Left ventricle myocardium inferior (tissue), 1 donor: Measurements from ENCODE around the gene RUNX2. TPM values are rescaled to one million over a fixed set of nuclear protein-coding genes. Genes with fewer than 3 reads are reported as not detected.
"Not testable (repeated sequence)": the region's sequence is repeated elsewhere in the genome, so short reads cannot be mapped to it uniquely, and the experiment has no call there.

Experiments
- DNase-seq: peaks from one replicate; pipeline ENCODE4 v3.0.0-alpha.2; 2020
- H3K27ac ChIP-seq: fragments of 200-600 bp; replicated peaks from 2 replicates; pipeline ENCODE4 v1.8.0; 2021
- H3K27me3 ChIP-seq: fragments of 200-600 bp; 2 replicates; pipeline ENCODE4 v1.8.0; 2021; ENCODE audit warnings: low read depth
- H3K36me3 ChIP-seq: fragments of 200-600 bp; 2 replicates; pipeline ENCODE4 v1.8.0; 2021
- H3K4me1 ChIP-seq: fragments of 200-600 bp; 2 replicates; pipeline ENCODE4 v1.8.0; 2021
- H3K4me3 ChIP-seq: fragments of 200-600 bp; 2 replicates; pipeline ENCODE4 v1.8.0; 2021; ENCODE audit warnings: mild to moderate bottlenecking, moderate library complexity
- H3K9me3 ChIP-seq: fragments of 200-600 bp; replicated peaks from 2 replicates; pipeline ENCODE4 v1.8.0; 2021
- CTCF ChIP-seq: fragments of 200-600 bp; IDR thresholded peaks from 2 replicates; pipeline ENCODE4 v1.8.0; 2021; ENCODE audit warnings: antibody characterized with exemption, mild to moderate bottlenecking, borderline replicate concordance
- intact Hi-C: fragments of 100-400 bp; cut with micrococcal nuclease; formaldehyde crosslinking; loops from one replicate; pipeline ENCODE4 v1.11.0; 2022
- total RNA-seq: library from RNA; stranded (reverse); fragmentation: NEBNext Ultra II Directional; extraction: Animal tissue kit (Norgen Biotek cat#: 25700); gene quantifications from one replicate; pipeline ENCODE4 v1.2.1, GENCODE V29; 2021
- donor health status: DM: no; HTN: yes; CAD: no; lungs with severe emphysema.

Gene RUNX2
- total RNA-seq, 1 donor from 2014 or later, result 0.38 TPM

GRCh38 chr6:45667300-45667699 is 339.2 kb downstream of the RUNX2 start:
- H3K27me3 ChIP-seq, result peaks cover 69% of the 10 kb centered on the region
- no peak for TF ChIP-seq CTCF

GRCh38 chr6:45667766-45668165 is 339.6 kb downstream of the RUNX2 start:
- TF ChIP-seq CTCF, result no peak
- Histone ChIP-seq H3K4me3 (no peak overlapping the region), H3K27me3 (peaks cover 64% of the 10 kb centered on the region), H3K9me3 (no peaks in the 10 kb centered on the region), H3K4me1 (peaks cover 11% of the 10 kb centered on the region), H3K36me3 (no peaks in the 10 kb centered on the region), H3K27ac (no peak overlapping the region)
- DNase-seq, result no peak
- intact Hi-C loops, result no loop called here

More at GRCh38 chr6:45667300-45667699, 339.2 kb downstream of the RUNX2 start:
- intact Hi-C loops, result no loop called here
- no peak overlapping the region for H3K27ac ChIP-seq
- no peaks in the 10 kb centered on the region for H3K9me3 ChIP-seq
- H3K4me3 ChIP-seq, result no peak overlapping the region
- H3K36me3 ChIP-seq, result no peaks in the 10 kb centered on the region
- DNase-seq, result no peak
- H3K4me1 ChIP-seq, result peaks cover 11% of the 10 kb centered on the region

GRCh38 chr6:45668705-45669104 is 340.6 kb downstream of the RUNX2 start:
- Histone ChIP-seq H3K4me3 (no peak overlapping the region), H3K36me3 (no peaks in the 10 kb centered on the region), H3K9me3 (no peaks in the 10 kb centered on the region), H3K4me1 (peaks cover 4% of the 10 kb centered on the region), H3K27me3 (peaks cover 55% of the 10 kb centered on the region), H3K27ac (no peak overlapping the region)
- DNase-seq, result no peak
- no peak for TF ChIP-seq CTCF
- intact Hi-C loops, result no loop called here

GRCh38 chr6:45673167-45673566 is 345.0 kb downstream of the RUNX2 start:
- H3K4me1 ChIP-seq, DNase-seq, intact Hi-C loops, H3K9me3 ChIP-seq, H3K36me3 ChIP-seq, H3K4me3 ChIP-seq, H3K27ac ChIP-seq: not testable (repeated sequence)
- peaks cover 26% of the 10 kb centered on the region for H3K27me3 ChIP-seq

GRCh38 chr6:45675166-45675565 is 347.0 kb downstream of the RUNX2 start:
- intact Hi-C loops, DNase-seq, H3K4me3 ChIP-seq, H3K4me1 ChIP-seq, H3K36me3 ChIP-seq, H3K9me3 ChIP-seq, H3K27ac ChIP-seq: not testable (repeated sequence)
- H3K27me3 ChIP-seq, result peaks cover 16% of the 10 kb centered on the region

GRCh38 chr6:45675634-45676033 is 347.5 kb downstream of the RUNX2 start:
- intact Hi-C loops, result no loop called here
- no peak for DNase-seq
- Histone ChIP-seq H3K4me1 (no peaks in the 10 kb centered on the region), H3K36me3 (no peaks in the 10 kb centered on the region), H3K27me3 (peaks cover 16% of the 10 kb centered on the region), H3K9me3 (peaks cover 10% of the 10 kb centered on the region), H3K27ac (no peak overlapping the region), H3K4me3 (no peak overlapping the region)
- TF ChIP-seq CTCF, result no peak

GRCh38 chr6:45676380-45676779 is 348.2 kb downstream of the RUNX2 start:
- Histone ChIP-seq H3K4me1 (no peaks in the 10 kb centered on the region), H3K36me3 (no peaks in the 10 kb centered on the region), H3K4me3 (no peak overlapping the region), H3K27ac (no peak overlapping the region), H3K9me3 (peaks cover 17% of the 10 kb centered on the region), H3K27me3 (peaks cover 16% of the 10 kb centered on the region)
- DNase-seq, result no peak
- TF ChIP-seq CTCF, result no peak
- intact Hi-C loops, result no loop called here
